ENCODE data around the gene UQCRHL.

UQCRHL gene

DNA sequence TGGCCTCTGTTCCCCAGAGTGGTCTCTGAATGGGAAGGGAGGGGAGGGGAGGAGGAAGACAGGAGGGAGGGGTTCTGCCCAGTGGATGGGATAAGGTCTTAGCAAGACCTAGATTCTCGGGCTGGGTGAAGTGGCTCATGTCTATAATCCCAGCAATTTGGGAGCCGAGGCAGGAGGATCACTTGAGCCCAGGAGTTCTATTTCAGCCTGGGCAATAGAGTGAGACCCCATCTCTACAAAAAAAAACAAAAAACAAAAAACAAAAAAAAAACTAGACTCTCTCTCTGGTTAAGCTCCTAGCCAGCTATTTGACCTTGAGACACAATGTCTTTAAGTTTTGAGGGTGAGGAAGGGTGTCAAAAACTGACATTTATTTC, 11.4 kb downstream of the UQCRHL start:
- no peak for DNase-seq

GRCh38 chr1:15788624-15789301, 18.7 kb downstream of the UQCRHL start:
- DNase-seq: no peak

- DNase-seq: no peak
Measured at GRCh38 chr1:15786581-15786980, 20.9 kb downstream of the UQCRHL start.

GRCh38 chr1:15785683-15786082, 21.8 kb downstream of the UQCRHL start:
- DNase-seq: no peak

DNA sequence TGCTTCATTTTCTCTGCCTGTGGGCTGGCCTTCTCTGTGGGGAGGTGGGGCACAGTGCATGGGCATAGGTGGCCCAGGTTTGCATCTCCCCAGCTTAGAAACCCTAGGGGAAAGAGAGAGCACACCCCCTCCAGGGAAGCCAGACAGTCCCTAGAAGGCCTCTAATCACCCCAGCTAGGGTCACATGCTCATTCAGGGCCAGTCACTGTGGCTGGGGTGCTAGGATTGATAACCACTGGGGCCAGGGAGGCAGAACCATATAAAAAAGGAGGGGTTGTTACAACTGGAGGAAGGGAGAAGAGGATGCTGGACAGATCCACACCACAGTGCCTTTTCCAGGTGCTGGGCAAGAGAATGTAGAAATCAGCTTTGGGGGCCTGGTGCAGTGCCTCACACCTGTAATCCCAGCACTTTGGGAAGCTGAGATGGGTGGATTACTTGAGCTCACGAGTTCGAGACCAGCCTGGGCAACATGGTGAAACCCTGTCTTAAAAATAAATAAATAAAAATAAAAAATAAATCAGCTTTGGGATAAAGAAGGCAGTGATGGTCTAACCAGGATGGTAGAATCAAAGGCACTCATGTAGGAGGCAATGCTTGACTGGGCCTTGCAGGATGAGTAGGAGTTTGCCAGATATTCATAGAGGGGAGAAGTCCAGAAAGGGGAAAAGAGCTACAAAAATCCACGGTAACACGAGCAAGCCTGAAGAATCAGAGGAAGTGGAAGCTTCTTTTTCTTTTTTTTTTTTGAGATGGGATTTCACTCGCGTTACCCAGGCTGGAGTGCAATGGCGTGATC, 29.3 kb downstream of the UQCRHL start:
- no peak for DNase-seq

DNA sequence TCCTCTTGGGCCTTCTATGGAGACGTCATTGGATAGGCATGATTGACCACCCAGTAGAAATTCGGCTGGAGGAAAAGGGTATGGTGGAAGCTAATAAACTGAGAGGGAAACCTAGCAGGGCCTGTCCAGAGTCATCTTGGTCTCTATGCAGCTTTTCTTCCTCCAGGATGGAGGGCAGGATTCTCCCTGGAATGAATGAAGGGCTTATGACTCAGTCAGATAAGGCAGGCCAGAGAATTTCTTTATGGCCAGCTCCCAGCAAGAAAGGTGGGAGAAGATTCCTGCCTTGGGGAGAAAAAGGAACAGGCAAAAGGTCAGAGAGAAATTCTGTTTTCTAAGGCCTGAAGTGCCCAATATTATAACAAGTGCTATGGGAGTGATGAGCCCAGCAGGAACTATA, 31.7 kb downstream of the UQCRHL start:
- no peak for DNase-seq

- no peak for DNase-seq
Measured at GRCh38 chr1:15771836-15772515, 35.5 kb downstream of the UQCRHL start.

DNA sequence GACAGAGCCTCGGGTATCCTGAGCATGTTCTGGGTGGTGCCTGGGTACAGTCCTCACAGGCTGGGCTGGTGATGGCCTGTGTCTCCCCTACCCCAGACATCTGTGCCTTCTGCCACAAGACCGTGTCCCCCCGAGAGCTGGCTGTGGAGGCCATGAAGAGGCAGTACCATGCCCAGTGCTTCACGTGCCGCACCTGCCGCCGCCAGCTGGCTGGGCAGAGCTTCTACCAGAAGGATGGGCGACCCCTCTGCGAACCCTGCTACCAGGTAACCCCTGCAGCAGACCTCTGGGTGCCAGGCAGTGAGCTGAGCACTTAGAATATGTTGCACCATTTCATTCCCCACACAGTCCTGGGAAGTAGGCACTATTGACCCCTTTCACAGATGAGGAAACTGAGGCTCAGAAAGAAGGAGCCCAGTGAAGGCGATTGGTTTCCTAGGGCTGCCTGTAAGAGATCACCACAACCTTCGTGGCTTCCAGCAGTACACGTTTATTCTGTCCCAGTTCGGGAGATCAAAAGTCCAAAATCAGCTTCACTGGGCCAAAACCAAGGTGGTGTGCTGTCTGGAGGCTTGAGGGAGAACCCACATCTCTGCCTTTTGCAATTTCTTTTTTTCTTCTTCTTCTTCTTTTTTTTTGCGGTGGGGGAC, 37.0 kb downstream of the UQCRHL start:
- no peak for DNase-seq

GRCh38 chr1:15768388-15768787, 39.1 kb downstream of the UQCRHL start:
- no peak for DNase-seq

DNA sequence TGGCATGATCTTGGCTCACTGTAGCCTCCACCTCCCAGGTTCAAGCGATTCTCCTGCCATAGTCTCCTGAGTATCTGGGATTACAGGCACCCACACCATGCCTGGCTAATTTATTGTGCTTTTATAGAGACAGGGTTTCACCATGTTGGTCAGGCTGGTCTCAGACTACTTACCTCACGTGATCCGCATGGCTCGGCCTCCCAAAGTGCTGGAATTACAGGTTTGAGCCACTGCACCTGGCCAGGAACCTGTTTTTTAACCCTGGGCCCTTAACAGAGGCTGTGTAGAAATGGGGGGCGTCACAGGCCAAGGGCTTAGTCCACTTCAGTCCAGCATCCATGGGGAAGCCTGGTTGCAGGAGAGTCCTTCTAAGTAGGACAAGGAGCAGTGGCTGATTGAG, 39.5 kb downstream of the UQCRHL start:
- DNase-seq: no peak

GRCh38 chr1:15765495-15766194, 41.8 kb downstream of the UQCRHL start:
- no peak for DNase-seq

DNA sequence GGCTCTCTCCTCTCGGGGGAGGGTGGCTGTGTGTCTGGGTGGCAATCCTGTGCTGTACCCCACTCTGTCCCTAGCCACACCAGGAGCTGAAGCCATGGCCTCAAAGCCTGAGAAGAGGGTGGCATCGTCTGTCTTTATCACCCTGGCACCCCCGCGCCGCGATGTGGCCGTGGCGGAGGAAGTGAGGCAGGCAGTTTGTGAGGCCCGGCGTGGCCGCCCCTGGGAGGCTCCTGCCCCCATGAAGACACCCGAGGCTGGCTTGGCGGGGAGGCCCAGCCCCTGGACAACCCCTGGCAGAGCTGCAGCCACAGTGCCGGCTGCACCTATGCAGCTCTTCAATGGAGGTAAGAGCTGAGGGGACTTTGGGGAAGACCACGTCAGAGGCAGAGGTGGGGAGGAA, 42.6 kb downstream of the UQCRHL start:
- no peak for DNase-seq

- no peak for DNase-seq
Measured at GRCh38 chr1:15764269-15764764, 43.1 kb downstream of the UQCRHL start.

DNA sequence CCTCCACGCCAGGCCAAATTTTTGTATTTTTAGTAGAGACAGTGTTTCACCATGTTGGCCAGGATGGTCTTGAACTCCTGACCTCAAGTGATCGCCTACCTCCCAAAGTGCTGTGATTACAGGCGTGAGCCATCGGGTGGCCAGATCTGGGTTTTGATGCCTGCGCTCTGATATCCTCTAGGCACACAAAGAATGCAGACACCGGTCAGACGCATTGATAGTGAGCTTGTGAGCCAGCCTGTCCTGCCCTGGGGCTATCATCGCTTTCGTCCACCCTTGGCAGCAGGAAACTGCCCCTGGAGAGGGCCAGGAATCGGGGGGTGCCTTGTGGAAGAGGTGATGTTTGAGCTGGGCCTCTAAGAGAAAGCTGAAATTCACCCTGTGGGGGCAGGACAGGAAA, 44.9 kb downstream of the UQCRHL start:
- no peak for DNase-seq

GRCh38 chr1:15761366-15762128, 45.9 kb downstream of the UQCRHL start:
- no peak for DNase-seq

DNA sequence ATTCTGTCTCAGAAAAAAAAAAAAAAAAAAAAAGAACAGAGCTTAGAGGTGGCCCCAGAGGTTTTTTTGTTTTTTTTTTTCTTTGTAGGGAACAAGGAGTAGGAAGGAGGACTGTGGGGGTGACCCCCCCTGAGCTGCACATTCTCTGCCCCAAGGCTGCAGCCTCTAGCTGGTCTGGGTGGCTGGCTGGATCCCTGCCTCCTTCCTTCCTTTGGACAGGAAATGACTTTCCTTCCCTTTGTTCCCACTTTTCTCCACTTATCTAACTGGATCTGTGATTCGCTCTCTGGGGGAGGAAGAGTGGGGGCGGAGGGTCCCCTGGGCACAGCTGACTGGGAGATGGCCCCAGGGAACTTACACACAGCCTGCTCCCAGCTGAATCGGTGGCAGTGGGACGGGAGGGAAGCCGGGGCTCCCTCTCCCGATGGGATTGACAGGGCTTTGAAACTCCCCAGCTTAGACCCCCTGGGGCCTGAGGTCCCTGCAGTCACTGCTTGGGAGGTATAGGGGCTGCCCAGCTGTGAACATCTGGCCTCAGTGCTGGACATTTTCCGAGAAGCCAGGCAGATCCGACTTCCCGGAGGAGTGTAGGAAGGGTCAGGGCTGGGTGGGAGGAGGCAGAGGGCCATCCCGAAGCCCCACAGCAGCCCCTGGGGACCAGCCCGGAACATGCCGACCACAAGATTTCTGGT, 46.8 kb downstream of the UQCRHL start:
- no peak for DNase-seq

GRCh38 chr1:15758953-15759661, 48.3 kb downstream of the UQCRHL start:
- DNase-seq: no peak

- peak; percentile 44 for DNase-seq
Measured at GRCh38 chr1:15758343-15758931, 49.0 kb downstream of the UQCRHL start, which contains the start of gene FBLIM1. FBLIM1 (plus strand) TSS chr1:15758795; CDS start chr1:15764984, 6,189 bp downstream.

- DNase-seq: no peak
Measured at GRCh38 chr1:15757575-15758342, 49.7 kb downstream of the UQCRHL start.
